ENCODE results near the gene TMEM208.

TMEM208 gene

DNA sequence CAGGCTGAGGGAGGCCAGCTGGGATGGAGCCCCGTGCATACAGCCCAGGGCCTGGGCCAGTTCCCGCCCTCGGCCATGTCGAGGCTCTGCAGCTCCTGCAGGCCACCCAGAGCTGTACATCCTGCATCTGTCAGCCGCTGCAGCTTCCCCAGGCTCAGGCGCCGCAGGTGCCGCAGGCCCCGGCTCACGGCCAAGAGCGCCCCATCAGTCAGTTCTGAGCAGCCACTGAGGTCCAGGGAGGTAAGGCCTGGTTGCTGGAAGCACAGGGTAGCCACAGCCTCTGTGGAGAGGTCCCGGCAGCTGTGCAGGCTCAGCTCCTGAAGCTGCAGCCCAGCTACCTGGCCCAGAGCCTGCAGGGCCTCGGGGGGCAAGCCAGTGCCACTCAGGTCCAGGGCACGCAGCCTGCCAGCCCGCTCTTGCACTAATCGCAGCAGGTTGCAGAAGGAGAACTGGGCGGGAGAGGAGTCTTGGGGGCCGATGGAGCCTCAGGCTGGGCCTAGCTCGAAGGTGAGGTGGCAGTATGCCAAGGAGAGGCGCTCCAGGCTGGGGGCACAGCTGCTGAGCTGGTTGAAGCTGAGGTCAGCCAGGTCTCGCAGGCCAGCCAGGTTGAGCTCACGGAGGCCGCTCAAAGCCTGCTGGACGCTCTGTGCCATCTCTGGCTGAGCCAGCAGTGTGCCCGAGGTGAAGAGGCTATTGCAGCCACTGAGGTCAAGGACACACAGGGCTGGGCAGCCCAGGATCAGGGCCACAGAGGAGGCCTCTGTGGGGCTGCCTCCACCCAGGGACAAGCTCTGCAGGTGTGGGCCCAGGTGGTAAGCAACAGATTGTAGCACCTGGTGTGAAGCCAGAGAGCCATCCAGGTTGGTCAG, 16.6 kb upstream of the TMEM208 start:
- no peak for DNase-seq

DNA sequence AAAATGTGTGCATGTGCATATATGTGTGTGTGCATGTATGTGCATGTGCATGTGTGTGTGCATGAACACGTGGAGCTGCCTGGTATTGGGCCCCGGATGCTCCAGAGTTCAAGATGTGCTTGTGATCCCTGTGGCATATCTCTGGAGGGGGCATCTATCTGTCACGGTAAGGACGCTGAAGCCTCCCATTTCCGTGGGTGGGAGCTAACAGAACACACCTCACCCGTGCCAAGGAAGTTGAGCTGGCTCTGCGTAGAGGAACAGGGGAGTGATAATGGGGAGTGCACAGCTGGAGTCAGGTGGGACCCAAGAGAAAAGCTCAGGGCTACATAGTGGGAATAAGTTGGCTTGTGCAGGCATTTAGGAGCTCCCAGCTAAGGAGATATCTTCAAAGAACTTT, 15.3 kb upstream of the TMEM208 start:
- DNase-seq = no peak

DNA sequence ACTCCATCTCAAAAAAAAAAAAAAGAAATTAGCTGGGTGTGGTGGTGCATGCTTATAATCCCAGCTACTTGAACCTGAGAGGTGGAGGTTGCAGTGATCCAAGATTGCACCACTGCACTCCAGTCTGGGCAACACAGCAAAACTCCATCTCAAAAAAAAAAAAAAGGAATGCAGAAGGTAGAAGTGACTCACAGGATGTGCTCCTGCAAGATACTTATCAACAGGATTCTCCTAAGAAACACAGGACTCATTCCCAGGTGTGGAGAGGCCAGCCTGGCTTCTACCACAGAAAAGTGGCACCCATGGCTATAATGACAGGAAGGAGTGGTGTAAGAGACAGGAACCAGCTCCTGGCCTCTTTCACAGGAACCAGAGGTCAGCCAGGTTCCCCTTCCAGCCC, 14.2 kb upstream of the TMEM208 start:
- DNase-seq = no peak

DNA sequence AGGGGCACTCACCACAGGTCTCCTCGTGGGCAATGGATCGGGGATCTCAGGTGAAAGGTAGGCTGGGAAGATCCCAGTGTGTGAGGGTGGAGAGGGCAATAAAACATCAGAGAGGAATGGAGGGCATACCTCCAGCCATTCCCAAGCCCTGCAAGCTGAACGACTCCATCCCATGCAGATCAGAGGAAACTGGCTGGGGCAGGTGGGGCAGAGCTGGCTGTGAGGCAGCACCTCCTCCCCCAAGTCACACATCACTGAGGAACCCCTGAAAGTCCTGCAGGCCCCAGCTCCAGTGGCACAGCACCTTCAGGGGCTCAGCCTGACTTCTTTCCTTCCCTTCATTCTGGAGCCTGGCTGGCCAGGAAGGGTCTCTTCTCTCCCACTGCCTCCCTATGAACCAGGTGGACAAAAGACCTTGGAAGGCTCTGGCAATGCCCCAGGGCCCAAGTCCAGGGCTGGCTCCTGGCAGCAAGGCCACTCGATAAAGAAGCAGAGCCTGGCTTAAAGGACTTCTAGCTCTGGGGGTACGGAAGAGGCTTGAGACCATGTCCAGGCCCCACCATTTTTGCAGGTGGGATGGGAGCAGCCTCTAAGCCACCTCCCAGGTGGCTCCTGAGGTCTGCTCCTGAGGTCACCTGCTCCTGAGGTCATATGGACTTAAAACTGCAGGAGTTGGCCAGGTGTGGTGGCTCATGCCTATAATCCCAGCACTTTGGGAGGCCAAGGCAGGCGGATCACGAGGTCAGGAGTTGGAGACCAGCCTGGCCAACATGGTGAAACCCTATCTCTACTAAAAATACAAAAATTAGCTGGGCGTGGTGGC, 13.5 kb upstream of the TMEM208 start:
- DNase-seq = no peak

DNA sequence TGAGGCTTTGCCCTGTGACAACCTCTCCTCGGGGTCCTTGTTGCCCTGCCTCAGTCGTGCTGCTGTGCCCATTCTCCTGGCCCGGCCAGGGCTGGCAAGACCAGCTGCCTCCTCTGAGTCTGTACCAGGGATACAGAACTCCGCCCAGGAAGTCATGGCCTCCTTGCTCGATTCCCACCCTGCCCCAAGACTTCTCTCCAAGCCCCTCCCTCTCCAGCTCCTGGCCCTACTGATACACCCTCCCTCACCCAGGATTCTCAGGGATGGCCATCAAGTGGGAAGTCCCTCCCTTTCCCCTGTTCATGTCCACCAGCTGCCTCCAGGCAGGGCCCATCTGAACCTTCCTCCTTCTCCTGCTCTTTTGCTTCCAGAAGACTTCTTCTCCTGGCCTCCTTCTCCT, 11.2 kb upstream of the TMEM208 start:
- DNase-seq = no peak

DNA sequence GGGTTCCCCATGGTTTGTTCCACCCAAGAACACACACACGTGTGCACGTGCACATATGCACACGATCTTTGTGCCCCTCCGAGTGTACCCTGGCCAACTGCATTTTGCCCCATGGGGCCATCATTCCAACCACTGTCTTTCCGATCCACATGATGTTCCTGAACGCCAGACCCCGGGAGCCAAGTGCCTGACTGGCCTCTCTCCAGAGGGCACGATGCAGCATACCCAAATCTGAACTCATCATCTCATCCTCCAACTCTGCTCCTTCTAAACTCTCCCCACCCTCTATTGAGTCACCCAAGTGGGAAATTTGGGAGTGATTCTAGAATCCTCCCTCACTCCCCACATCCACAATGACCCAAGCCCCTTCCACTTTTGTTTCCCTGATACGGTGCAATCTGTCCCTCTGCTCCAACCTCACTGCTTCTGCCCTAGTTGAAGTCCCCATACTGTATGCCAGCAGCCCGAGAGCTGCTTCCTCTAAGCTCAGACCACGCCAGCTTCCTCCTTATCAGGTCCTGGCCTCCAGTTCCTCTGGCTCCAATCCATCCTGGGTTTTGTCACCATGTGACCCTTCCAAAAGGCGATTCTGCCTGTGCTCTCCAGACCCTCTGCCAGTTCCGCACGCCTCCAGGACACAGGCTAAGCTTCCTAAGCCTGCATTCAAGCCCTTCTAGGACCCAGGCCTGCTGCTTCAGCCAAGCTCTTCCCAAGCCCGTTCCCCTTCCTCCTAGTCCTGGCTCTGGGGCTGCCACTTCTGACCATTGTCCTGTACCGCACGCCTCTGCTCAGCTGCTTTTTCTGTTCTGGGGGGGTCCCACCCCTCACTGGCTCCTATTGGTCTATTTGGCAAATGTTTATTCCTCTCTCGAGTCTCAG, 10.1 kb upstream of the TMEM208 start:
- no peak for DNase-seq

DNA sequence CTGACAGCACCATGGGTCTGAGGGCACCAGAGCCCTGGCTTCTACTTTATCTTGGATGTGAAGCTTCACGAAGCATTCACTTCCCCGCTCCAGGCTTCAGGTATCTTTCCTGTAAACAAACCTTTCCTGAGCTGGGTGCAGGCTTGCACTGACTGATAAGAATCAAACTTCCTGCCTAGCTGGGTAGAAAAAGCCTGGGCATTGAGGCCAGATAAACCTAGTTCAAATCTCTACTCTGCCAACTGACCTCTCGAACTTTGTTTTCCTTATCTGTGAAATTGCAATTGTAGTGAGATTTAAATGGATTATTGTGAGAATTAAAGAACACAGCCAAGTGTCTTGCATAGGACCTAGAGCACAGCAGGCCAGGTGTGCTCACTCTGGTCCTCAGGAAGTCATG, 2.9 kb upstream of the TMEM208 start:
- DNase-seq = no peak

DNA sequence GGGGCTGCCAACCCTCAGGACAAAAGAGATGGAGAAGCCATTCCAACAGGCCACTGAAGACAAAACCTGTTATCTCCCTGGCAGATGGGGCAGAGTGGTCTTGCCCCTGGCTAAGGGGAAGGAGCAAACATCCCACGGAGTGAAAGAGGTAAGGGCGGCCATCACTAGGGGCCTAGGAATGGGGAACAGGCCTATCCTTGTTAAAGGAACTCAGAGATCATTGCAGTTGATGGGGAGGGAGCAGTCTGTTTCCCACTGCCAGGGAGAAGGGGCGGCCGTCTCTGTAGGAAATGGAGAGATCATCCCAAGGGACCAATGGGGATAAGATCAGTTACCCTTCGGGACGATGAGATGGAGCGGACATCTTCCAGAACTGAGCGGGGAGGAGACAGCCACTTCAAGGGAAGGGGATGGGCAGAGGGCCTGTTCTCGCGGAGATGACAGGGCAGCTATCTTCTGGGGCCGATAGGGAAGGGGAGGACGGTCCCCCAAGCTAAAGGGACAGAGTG, 581 bp upstream of the TMEM208 start:
- DNase-seq = no peak

DNA sequence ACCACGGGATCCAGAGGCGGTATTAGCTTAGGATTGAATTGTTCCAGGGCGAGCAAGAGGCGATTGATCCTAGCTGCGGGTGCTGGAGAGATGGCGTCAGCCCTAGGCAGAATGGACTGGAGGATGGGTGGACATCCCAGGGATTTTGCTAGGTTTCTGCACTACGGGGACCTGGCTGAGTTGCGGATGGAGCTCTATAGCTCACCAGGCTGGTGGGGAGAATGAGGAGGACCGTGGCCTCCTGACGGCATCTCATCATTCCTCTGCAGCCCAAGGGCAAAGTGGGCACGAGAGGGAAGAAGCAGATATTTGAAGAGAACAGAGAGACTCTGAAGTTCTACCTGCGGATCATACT, 614 bp downstream of the TMEM208 start:
- no peak for DNase-seq

DNA sequence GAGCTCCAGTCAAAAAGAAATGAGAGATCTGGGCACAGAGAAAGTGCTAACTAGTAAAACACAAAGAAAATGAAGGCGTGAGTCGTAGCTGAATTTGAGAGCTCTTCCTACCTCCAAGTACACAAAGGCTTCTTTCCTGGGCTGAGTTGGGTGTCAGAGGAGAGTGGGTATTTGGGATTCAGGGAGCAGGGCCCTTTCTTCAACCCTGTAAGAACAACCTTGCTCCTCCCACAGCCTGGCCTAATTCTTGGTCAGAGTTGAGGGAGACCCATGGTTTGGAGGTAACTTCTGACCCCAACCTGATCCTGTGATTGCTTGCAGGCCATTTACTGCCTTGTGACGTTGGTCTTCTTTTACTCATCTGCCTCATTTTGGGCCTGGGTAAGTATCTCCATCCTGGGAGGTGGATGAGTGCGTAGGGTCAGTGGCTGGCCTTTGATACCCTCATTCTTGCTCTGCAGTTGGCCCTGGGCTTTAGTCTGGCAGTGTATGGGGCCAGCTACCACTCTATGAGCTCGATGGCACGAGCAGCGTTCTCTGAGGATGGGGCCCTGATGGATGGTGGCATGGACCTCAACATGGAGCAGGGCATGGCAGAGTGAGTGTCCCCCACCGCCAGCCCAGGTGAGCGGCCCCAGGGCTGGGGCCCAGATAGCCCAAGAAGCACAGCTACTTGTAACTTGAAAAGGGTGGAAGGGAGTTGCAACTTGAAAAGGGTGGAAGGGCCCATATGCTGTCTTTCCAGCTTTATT, 1.3 kb downstream of the TMEM208 start:
- no peak for DNase-seq

DNA sequence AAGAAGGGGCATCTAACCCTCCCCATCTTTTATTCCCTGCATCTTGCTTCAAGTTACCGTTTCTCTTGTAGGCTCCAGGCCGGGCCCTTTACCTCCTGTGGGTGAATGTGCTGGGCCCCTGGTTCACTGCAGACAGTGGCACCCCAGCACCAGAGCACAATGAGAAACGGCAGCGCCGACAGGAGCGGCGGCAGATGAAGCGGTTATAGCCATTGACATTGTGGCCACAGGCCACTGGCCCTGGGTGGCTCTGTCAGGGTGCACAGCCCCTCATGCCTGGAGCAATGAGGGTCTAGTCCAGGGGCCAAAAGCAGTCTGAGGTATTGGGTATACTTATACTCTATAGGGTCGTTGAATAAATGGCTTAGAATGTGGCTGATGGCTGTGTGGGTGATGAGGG, 2.0 kb downstream of the TMEM208 start:
- DNase-seq = no peak

DNA sequence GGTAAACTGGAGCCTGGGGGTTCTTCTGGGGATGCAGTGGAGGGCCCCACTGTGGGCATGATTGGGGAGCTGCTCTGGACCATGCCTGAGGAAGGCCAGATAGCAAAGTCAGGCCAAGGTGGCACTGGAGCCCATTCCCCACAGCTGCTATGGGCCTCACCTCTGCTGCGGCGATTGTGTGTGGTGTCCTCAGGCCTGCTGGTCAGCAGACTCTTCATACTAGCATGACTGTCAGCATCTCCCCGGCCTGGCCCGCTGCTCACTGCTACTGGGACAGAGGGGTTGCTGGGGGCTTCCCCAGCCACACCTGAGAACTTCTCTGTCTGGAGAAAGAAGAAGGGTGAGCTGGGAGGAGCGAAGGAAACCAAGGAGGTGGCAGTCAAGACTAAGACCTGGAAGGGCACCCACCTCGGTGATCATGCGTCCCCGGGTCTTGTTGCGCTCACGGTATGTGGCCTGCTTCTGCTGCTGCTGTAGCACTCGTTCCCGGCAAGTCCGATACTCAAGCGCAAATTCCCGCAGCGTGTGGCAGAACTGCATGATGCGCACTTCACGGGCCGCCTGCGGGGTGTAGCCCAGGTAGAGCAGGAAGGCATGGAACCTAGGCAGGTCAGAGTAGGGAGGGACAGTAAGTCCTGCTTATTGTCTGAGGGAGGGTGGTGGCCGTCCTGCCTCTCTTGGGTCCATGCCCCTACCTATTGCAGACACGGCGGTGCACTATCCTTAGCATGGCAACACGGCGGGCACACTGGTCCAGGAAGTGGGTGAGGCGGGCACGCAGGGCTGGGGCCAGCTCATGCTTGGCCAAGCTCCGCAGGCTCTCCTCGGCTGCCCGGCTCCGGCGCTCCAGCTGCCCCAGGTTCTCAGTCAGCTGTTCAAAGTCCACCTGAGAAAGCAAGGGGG, 3.2 kb downstream of the TMEM208 start:
- no peak for DNase-seq

DNA sequence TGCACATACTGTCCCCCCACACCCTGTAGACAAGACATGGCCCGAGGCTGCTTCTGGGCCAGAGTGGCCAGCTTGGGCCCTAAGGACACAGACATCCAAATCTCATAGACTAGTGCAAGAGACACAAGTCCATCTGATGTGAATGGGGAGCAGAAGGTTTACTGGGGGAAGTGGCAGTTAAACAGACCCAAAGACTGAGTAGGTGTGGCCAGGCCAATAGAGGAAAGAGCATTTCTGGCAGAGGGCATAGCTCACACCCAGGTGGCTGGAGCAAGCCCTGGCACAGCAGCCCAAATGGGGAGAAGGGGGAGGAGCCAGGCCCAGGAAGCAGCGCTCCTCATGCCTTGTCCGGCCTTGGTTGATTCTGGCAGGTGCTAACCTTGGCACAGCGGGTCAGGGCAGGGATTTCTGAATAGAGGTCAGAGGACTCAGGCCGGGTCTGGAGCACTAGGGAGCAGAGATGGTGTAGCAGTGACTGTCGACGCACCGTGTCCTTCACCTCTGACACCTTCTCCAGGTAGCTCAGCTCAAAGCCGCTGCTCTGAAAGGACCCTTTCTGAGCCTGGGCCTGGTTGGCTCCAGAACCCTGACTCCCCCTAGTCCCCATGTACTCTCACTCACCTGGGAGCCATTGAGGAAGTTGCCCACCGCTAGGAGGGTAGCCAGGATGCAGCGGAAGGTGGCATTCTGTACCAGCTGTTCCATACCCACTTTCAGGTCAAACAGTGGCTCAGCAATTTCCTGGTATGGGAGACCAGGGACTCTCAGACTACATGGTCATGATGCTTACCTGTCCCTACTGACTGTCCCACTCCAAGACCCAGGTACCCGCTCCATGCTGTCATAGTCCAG, 4.1 kb downstream of the TMEM208 start:
- no peak for DNase-seq

DNA sequence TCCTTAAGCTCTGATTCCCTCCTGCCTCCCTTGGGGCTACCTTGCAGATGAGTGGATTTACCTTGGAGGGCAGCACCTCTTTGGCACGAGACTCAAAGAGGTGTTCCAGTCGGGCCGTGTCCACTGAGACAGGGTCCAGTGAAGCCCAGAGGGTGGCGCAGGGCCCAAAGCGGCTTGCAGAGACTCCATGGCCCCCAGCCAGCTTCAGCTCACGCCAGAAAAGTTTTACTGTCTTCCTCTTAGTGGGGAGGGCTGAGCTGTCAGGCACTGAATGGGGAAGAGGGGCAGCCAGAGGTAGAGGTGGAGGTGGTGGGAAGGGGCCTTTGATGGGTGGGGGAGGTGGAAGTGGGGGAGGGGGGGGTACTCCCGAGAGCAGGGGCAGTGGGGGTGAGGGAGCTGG, 6.7 kb downstream of the TMEM208 start:
- DNase-seq = no peak

DNA sequence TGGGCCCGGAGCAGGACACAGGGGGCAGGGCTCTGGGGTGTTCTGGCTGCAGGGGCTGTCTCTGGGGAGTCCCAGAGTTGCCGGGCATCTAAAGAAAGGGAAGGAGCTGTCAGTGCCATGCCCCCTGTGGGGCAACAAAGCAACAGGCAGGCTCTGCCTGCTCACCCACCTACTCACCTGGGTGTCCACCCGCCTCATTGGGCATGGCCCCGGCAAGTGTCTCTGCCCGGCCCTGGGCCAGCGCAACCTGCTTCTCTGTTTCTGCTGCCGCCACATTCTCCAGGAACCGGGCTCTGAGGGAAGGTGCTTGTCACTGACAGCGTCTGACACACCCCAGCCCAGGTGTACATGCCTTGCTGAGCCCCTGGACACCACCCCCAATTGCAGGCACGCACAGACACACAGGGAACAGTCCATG, 7.3 kb downstream of the TMEM208 start:
- no peak for DNase-seq

DNA sequence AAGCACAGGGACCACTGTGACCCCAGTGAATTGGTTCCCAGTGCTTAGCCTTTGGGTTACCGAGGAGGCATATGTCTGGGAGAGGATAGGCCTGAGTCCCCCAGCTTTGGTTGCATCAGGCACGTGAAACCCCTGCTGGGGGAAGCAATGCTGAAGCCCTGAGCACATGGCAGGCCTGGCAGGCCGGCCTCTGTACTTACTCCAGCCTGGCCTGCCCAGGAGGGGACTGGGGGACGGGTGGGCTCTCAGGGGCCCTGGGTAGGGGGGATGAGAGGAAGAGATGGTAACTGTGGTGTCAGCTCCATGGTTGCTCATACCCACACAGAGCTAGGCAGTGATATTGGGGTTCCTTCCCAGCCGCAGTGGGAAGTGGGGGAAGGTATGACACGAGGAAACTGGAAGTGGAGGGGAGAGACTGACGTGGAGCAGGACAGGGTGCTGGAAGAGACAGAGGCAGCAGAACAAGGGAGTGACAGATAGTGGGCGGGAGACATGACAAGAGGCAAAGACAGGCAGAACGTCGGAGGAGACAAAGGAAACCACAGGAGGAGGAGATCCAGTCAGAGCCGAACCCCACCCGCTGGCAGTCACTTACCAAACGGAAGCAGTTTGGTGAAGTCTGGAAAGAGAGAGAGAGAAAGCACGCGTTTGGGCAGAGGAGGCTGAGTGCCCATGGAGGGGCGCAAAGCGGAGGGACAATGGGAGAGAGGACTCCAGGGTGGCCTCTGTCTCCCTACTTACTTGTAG, 9.1 kb downstream of the TMEM208 start:
- peak; percentile 15 for DNase-seq

DNA sequence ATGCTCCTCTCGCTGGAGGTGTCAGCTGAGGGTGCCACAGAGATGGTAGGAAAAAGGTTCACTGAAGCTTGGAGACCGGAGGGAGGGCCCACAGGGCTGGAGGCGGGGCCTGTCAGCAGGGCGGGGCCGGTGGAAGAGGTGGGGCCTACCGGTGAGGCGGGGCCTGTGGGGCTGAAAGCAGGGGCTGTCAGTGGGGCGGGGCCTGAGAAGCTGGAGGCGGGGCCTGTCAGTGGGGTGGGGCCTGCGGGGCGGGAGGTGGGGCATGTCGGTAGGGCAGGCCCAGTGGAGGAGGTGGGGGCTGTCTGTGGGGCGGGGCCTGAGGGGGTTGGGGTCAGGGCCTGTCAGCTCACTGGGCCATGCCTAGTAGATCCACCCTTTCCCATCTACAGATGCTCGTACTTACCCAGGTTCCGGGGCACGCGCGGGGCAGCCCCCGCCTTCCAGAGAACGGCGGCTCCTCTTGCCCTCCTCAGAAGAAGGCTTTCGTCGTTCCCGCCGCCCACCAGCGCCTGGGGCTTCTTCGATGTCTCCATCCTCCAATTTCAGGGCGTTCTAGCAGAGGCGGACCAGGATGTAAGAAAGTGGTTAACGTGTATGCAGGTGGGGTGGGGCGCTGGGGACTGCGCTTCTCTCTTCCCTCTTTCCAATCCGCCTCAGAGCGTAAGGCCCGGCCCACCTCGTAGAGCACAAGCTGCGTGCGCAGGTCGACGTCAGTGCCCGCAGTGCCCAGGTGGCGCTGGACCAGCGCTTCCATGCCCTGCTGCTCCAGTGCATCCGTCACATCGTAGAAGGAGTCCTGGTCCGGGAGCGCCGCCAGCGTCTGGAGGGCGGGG, 9.8 kb downstream of the TMEM208 start:
- DNase-seq = peak; percentile 52
